H9 (cell line): ENCODE data around the gene SNX14. TPM values are rescaled to one million over a fixed set of nuclear protein-coding genes. Genes with fewer than 3 reads are reported as not detected.

Experiments
- DNase-seq: peaks from one replicate; pipeline ENCODE4 v3.0.0-alpha.2; 2017
- H2AFZ ChIP-seq: one replicate; pipeline ENCODE4 v1.6.1; 2013; ENCODE audit warnings: mild to moderate bottlenecking, low read length, control low read depth, moderate library complexity
- H2AK5ac ChIP-seq: 2 replicates; pipeline ENCODE4 v1.6.1; 2013; ENCODE audit warnings: low read length, control low read depth, mixed read lengths; ENCODE audit not compliant: insufficient read length
- H2BK120ac ChIP-seq: one replicate; pipeline ENCODE4 v1.6.1; 2013; ENCODE audit warnings: low read depth, mild to moderate bottlenecking, low read length, control low read depth, inconsistent platforms; ENCODE audit not compliant: poor library complexity, severe bottlenecking
- H2BK12ac ChIP-seq: 2 replicates; pipeline ENCODE4 v1.6.1; 2013; ENCODE audit warnings: low read length, control low read depth, mixed read lengths, low read depth; ENCODE audit not compliant: insufficient read length
- H2BK15ac ChIP-seq: 2 replicates; pipeline ENCODE4 v1.6.1; 2013; ENCODE audit warnings: low read depth, low read length, control low read depth
- H2BK20ac ChIP-seq: one replicate; pipeline ENCODE4 v1.6.1; 2013; ENCODE audit warnings: low read depth, mild to moderate bottlenecking, low read length, control low read depth, inconsistent platforms; ENCODE audit not compliant: poor library complexity, severe bottlenecking
- H2BK5ac ChIP-seq: 2 replicates; pipeline ENCODE4 v1.6.1; 2013; ENCODE audit warnings: low read length, control low read depth, mixed read lengths; ENCODE audit not compliant: insufficient read length
- H3K14ac ChIP-seq: 2 replicates; pipeline ENCODE4 v1.6.1; 2013; ENCODE audit warnings: low read length, control low read depth; ENCODE audit not compliant: insufficient read depth
- H3K18ac ChIP-seq: 2 replicates; pipeline ENCODE4 v1.6.1; 2013; ENCODE audit warnings: low read depth, mild to moderate bottlenecking, mixed read lengths, low read length, control low read depth; ENCODE audit not compliant: insufficient read length
- H3K23ac ChIP-seq: 2 replicates; pipeline ENCODE4 v1.6.1; 2013; ENCODE audit warnings: low read length, control low read depth, mixed read lengths, low read depth; ENCODE audit not compliant: insufficient read length
- H3K23me2 ChIP-seq: 2 replicates; pipeline ENCODE4 v1.6.1; 2013; ENCODE audit warnings: low read depth, mild to moderate bottlenecking, mixed read lengths, low read length, control low read depth; ENCODE audit not compliant: insufficient read length, poor library complexity, severe bottlenecking
- H3K27ac ChIP-seq: 2 replicates; pipeline ENCODE4 v1.5.1; 2013; ENCODE audit warnings: low read length, control low read depth, mixed read lengths, low read depth; ENCODE audit not compliant: insufficient read length
- H3K27me3 ChIP-seq: 2 replicates; pipeline ENCODE4 v1.6.1; 2013; ENCODE audit warnings: low read length, control low read depth, inconsistent platforms; ENCODE audit not compliant: insufficient read depth
- H3K4ac ChIP-seq: 2 replicates; pipeline ENCODE4 v1.6.1; 2013; ENCODE audit warnings: low read depth, mild to moderate bottlenecking, control low read depth, inconsistent platforms, low read length, moderate library complexity
- H3K4me1 ChIP-seq: 2 replicates; pipeline ENCODE4 v1.6.1; 2013; ENCODE audit warnings: low read length, control low read depth, inconsistent platforms; ENCODE audit not compliant: insufficient read depth
- H3K4me2 ChIP-seq: 2 replicates; pipeline ENCODE4 v1.6.1; 2013; ENCODE audit warnings: low read length, control low read depth, mixed read lengths; ENCODE audit not compliant: insufficient read length, insufficient read depth
- H3K56ac ChIP-seq: 2 replicates; pipeline ENCODE4 v1.6.1; 2013; ENCODE audit warnings: low read depth, mild to moderate bottlenecking, mixed read lengths, low read length, control low read depth; ENCODE audit not compliant: insufficient read length
- H3K79me1 ChIP-seq: 2 replicates; pipeline ENCODE4 v1.6.1; 2013; ENCODE audit warnings: low read depth, mild to moderate bottlenecking, moderate library complexity, low read length, control low read depth, inconsistent platforms; ENCODE audit not compliant: insufficient read depth, poor library complexity, severe bottlenecking
- H3K79me2 ChIP-seq: 2 replicates; pipeline ENCODE4 v1.6.1; 2013; ENCODE audit warnings: low read length, control low read depth, inconsistent platforms; ENCODE audit not compliant: insufficient read depth
- H3K9ac ChIP-seq: 2 replicates; pipeline ENCODE4 v1.6.1; 2013; ENCODE audit warnings: low read length, control low read depth, mixed read lengths; ENCODE audit not compliant: insufficient read length; ENCODE audit errors: extremely low read depth
- H3K9me3 ChIP-seq: one replicate; pipeline ENCODE4 v1.6.1; 2013; ENCODE audit warnings: low read depth, low read length, inconsistent platforms; ENCODE audit not compliant: control insufficient read depth
- H3T11ph ChIP-seq: one replicate; pipeline ENCODE4 v1.6.1; 2013; ENCODE audit warnings: mild to moderate bottlenecking, low read length, control low read depth, inconsistent platforms
- H4K20me1 ChIP-seq: one replicate; pipeline ENCODE4 v1.6.1; 2013; ENCODE audit not compliant: control insufficient read depth, insufficient read length, insufficient read depth
- H4K5ac ChIP-seq: 2 replicates; pipeline ENCODE4 v1.6.1; 2013; ENCODE audit warnings: low read depth, mild to moderate bottlenecking, mixed read lengths, low read length, control low read depth; ENCODE audit not compliant: insufficient read length
- H4K8ac ChIP-seq: replicated peaks from 2 replicates; pipeline ENCODE4 v1.6.1; 2013; ENCODE audit warnings: low read length, control low read depth, mixed read lengths, low read depth; ENCODE audit not compliant: insufficient read length
- H4K91ac ChIP-seq: 2 replicates; pipeline ENCODE4 v1.6.1; 2013; ENCODE audit warnings: low read depth, mild to moderate bottlenecking, moderate library complexity, mixed read lengths, low read length, control low read depth; ENCODE audit not compliant: insufficient read length
- H3K27ac Mint-ChIP-seq, 3 experiments: 2 replicates in 2 of 3; 3 replicates in 1 of 3; pipeline ENCODE4 v1.8.0; 2020 to 2021; ENCODE audit warnings: mixed read lengths in 3 of 3, mild to moderate bottlenecking in 1 of 3, moderate library complexity in 1 of 3
- H3K27me3 Mint-ChIP-seq: 2 replicates; pipeline ENCODE4 v1.8.0; 2021; ENCODE audit warnings: low read depth, mild to moderate bottlenecking, moderate library complexity, mixed read lengths
- H3K36me3 Mint-ChIP-seq, 3 experiments: 2 replicates in 2 of 3; 3 replicates in 1 of 3; pipeline ENCODE4 v1.8.0; 2020 to 2021; ENCODE audit warnings: low read depth in 3 of 3, mixed read lengths in 3 of 3; ENCODE audit not compliant: insufficient read depth in 1 of 3
- H3K4me1 Mint-ChIP-seq, 2 experiments: 2 replicates each; pipeline ENCODE4 v1.8.0; 2020; ENCODE audit warnings: mixed read lengths in 2 of 2
- H3K4me3 Mint-ChIP-seq, 2 experiments: 2 replicates in 1 of 2; 3 replicates in 1 of 2; pipeline ENCODE4 v1.8.0; 2020 to 2021; ENCODE audit warnings: mild to moderate bottlenecking in 2 of 2, mixed read lengths in 2 of 2, moderate library complexity in 1 of 2
- H3K9me3 Mint-ChIP-seq, 2 experiments: 2 replicates in 1 of 2; 3 replicates in 1 of 2; pipeline ENCODE4 v1.8.0; 2020; ENCODE audit warnings: mild to moderate bottlenecking in 2 of 2, mixed read lengths in 2 of 2, moderate library complexity in 1 of 2
- CTCF ChIP-seq: fragments of 200-600 bp; sonication (generic); conservative IDR thresholded peaks from 3 replicates; pipeline ENCODE4 v1.8.0; 2021; ENCODE audit warnings: antibody characterized with exemption, mild to moderate bottlenecking
- WGBS: extraction: QIAGEN DNeasy Blood & Tissue Kit; methylation state at CpG from one replicate; pipeline ENCODE4 v1.1.7; 2013; ENCODE audit warnings: missing lambda C conversion rate, low lambda C conversion rate, mixed read lengths; ENCODE audit not compliant: insufficient read length; ENCODE audit errors: extremely low coverage; 5-methylcytosine and 5-hydroxymethylcytosine counted together
- total RNA-seq: library from RNA; stranded (reverse); gene quantifications from 2 replicates; pipeline ENCODE4 v1.2.1, GENCODE V29; 2021

The SNX14 gene
- total RNA-seq, 1 experiment from 2014 or later = 33.0 TPM

- no peaks in the 10 kb centered on the region for H4K20me1 ChIP-seq
- no peaks in the 10 kb centered on the region for H3K27me3 ChIP-seq
- no CpG with 5 or more reads among the region's 5 CpGs for WGBS
- H3K23me2 ChIP-seq = no peaks in the 10 kb centered on the region
- no peak overlapping the region for H2BK5ac ChIP-seq
- H3K4me1 ChIP-seq = peaks cover 8% of the 10 kb centered on the region; the same call in 1 of the 2 replicates
- H3K9me3 Mint-ChIP-seq = peaks cover 34 to 38% of the 10 kb centered on the region in 2 experiments
- no peak overlapping the region for H2AK5ac ChIP-seq
- no peak overlapping the region for H4K5ac ChIP-seq
- peaks cover 28 to 41% (median 35%) of the 10 kb centered on the region in 3 experiments for H3K36me3 Mint-ChIP-seq
- no peak overlapping the region for H3K9ac ChIP-seq
- H2BK120ac ChIP-seq = no peak overlapping the region
- no peak for DNase-seq
- H3K23ac ChIP-seq = no peak overlapping the region
- no peak overlapping the region; the same call in 1 of the 2 replicates for H3K4ac ChIP-seq
- no peak overlapping the region; the same call in 1 of the 2 replicates for H2BK15ac ChIP-seq
- no peak overlapping the region for H2BK20ac ChIP-seq
- H3K56ac ChIP-seq = no peak overlapping the region
- no peaks in the 10 kb centered on the region for H3K79me1 ChIP-seq
- no peaks in the 10 kb centered on the region for H3K27me3 Mint-ChIP-seq
- no peak for TF ChIP-seq CTCF
- no peak overlapping the region for H3K4me3 Mint-ChIP-seq
- H3K27ac ChIP-seq = no peak overlapping the region
- H3K4me1 Mint-ChIP-seq = peaks cover 10 to 17% of the 10 kb centered on the region in 2 experiments
- H3K9me3 ChIP-seq = no peaks in the 10 kb centered on the region
- peak overlapping the region; percentile 10 for H2BK12ac ChIP-seq
- H4K91ac ChIP-seq = no peak overlapping the region
- H3K18ac ChIP-seq = no peak overlapping the region
- peak overlapping the region in 2 of 3 experiments; percentile 63 to 73; a peak in 2 of 7 replicates for H3K27ac Mint-ChIP-seq
- no peak overlapping the region for H4K8ac ChIP-seq
- no peak overlapping the region for H3K14ac ChIP-seq
- no peak overlapping the region for H3T11ph ChIP-seq
- no peaks in the 10 kb centered on the region; the same call in 1 of the 2 replicates for H3K79me2 ChIP-seq
- no peak overlapping the region for H3K4me2 ChIP-seq
- H2AFZ ChIP-seq = no peak overlapping the region
These were observed 13.4 kb downstream of the SNX14 start for GRCh38 chr6:85580118-85580877.
